NCI-H1694 treated with DMSO at 0.1 percent for 48 hours (cell line): Measurements from ENCODE around the gene ATRNL1.

Experiments
- DNase-seq: peaks from one replicate; lab custom pipeline; 2025; lab: John Stamatoyannopoulos, UW

Gene ATRNL1

GRCh38 chr10:115951242-115951641 is 858.1 kb downstream of the ATRNL1 start:
- no peak for DNase-seq

- DNase-seq = no peak
These were observed 860.1 kb downstream of the ATRNL1 start for GRCh38 chr10:115953281-115953680.

DNA sequence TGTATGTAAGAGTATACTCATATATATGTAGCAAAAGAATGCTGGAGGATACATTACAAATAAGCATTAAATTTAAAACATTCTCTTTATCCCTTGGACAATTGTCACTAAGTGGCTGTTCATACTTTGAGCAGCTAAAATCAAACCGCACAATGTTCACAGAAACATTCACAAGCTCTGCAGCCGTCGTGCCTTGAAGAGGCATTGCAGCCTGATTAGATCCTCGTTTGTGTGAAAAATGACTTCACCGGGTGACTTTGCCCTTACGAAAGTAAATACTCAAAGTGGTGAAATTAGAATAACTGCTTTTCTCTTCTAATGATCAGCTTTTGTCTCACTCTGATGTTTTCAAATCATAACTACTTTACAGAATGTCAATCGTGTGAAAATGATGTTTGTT is 860.8 kb downstream of the ATRNL1 start:
- DNase-seq = no peak

- no peak for DNase-seq
These were observed 863.3 kb downstream of the ATRNL1 start for GRCh38 chr10:115956225-115957011.

DNA sequence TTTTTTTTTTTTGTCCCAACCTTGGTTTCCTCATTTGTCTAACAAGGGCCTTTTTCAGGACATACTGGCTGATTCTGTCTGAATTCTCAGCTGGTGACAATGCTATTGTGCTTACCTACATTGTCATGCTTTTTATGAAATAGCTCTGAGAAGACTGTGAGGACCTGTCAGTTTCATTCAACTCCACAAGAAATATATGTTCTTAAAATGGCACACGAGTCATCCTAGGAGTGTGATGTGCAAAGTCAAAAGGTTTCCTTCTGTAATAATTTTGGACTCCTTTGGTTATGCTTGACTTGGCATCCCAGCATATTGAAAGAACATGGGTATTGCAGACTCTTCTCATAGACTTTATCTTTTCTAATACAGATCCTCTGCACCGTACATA is 863.8 kb downstream of the ATRNL1 start:
- no peak for DNase-seq

DNA sequence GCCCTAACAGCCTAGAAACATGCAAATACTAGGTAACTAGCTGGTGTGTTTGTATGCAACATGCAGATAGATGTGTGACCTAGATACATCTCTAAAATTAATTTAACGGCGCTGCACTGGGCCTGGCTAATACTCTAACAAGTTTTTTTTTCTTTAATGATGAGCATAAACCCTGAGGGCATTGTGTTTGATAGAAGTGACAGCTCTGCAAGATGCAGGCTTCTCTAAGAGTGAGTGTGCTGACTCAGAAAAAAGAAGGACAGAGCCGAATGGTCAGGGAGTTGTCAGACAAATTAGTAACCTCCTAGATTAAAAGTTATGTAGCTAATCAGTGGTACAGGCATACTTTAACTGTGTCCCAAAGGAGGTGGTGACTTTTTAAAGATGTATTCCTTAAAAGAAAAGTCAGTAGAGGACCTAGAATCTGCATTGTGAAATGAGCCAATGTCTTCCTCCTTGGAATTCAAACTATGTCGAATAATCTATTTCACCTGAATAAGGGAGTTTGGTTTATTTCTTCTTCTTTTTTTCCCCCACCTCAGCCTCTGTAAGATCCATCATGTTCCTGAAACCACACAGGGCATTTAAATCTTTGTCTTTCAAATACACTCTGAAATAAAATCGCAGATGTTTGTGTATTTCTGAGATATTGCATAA is 864.7 kb downstream of the ATRNL1 start:
- DNase-seq = no peak

DNA sequence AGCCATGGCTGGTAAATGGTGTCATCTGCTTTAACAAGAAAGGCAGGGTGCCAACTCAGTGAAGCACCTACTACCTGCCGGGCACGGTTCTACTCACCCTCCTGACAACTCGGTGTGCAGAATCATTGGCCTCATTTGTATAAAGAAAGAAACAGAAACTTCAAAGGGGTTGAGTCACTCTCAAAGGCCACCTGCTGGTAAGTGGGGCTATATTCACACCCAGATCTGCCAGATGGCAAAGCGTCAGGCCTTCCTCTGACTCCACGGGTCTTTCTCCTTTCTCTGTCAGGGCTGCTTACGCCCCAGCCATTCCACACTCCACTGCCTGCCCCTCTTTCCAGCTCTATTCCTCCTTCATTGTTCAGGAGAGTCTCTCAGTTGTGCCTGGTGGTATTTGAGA is 870.7 kb downstream of the ATRNL1 start:
- DNase-seq = peak; percentile 29

GRCh38 chr10:115964827-115965226 is 871.7 kb downstream of the ATRNL1 start:
- DNase-seq = no peak

DNA sequence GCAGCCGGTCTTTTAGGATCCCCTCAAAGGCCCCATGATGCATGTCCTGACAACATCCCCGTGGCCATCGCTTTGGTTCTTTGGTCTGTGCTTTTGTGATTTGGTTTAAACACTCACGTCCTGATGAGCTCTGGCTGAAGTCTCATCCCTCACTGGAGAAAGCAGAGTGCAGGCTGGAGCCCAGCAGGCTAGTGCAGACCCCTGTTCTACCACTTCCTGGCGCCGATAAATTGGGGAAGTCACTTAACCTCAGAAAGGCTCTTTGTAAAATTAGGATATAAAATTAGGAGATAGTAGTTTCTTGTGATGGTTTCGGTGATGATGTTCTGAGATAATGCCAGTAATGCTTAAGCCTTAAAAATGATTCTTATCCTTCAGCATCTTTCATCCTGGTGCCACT is 872.2 kb downstream of the ATRNL1 start:
- DNase-seq = no peak

DNA sequence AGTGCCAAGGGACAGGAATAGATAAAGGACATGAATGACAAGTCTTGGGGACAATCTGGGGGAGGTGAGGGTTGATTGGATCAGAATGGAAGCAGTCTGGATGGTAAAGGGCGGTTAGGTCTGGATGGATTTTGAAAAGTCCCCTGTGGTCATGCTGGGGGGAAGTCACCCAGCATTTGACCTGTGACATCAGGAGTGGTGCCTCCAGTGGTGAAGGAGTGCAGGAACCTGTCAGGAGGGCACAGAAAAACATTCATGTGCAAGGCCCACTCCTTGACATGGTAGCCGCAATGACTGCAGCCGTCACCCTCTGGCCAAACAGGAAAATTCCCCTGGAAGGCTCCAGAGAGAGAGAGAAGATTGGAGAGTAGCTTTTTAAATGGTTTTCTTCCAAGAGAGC is 875.1 kb downstream of the ATRNL1 start:
- DNase-seq = no peak

- no peak for DNase-seq
These were observed 876.4 kb downstream of the ATRNL1 start for GRCh38 chr10:115969591-115969990.

DNA sequence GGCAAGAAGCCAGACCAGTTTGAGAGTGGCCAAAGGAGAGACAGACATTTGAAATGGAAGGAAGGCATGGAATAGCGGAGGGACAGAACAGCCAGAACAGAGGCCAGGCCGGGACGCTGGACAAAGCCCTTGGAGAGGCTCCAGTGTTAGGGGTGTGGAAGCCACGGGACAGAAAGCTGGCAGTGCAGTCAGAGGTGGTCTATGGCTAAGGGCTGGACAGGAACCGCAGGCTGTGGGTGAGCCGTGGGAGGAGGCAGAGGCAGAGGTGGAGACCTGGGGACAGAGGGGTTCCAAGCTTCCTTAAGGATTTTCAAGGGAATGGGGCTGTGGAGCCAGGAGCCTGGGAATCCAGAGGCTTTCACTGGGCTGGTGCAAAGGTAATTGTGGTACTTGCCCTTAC is 878.8 kb downstream of the ATRNL1 start:
- DNase-seq = no peak

GRCh38 chr10:115972426-115972825 is 879.3 kb downstream of the ATRNL1 start:
- DNase-seq = no peak

DNA sequence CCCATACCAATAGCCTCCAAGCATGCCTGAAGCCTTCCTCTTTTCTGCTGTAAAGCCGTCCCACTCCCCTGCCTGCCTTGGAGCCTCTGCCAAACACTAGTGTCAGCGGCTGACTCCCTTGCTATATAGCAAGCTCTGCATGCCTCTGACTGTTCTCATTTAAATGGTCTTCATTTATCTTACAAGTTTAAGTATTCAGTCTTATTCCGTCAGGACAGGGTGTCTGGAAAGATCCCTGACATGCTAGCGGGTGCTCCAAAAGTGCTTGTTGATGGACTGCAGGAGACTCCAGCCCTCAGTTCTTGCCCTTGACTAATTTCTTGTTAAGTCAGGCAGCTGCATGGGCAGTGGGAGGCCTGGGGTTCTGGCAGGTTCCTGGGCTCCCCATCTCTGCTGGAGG is 881.2 kb downstream of the ATRNL1 start:
- DNase-seq = no peak

GRCh38 chr10:115974816-115975430 is 881.8 kb downstream of the ATRNL1 start:
- DNase-seq = no peak

- DNase-seq = no peak
These were observed 882.3 kb downstream of the ATRNL1 start for GRCh38 chr10:115975506-115975905.

GRCh38 chr10:115976342-115976741 is 883.2 kb downstream of the ATRNL1 start:
- no peak for DNase-seq

DNA sequence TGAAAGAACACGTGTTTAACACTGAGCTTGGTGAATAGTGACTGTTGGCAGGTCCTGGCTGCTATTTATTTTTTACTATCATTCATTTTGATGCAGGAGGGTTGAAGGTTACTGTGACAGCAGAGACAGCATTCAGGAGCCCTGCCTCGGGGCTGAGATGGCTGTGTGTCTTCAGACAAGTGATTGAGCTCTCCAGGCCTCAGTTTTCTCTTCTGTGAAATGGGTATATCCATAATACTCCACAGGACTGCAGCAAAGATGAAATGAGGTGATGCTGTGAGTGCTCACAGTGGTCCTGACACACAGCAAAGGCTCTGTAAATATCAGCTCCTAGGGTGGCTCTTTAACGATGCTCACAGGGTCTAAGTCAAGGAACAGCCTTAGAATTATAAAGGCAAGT is 884.7 kb downstream of the ATRNL1 start:
- no peak for DNase-seq

- no peak for DNase-seq
These were observed 886.4 kb downstream of the ATRNL1 start for GRCh38 chr10:115979576-115979975.

GRCh38 chr10:115980470-115980869 is 887.3 kb downstream of the ATRNL1 start:
- DNase-seq = no peak

GRCh38 chr10:115981081-115981480 is 887.9 kb downstream of the ATRNL1 start:
- no peak for DNase-seq

DNA sequence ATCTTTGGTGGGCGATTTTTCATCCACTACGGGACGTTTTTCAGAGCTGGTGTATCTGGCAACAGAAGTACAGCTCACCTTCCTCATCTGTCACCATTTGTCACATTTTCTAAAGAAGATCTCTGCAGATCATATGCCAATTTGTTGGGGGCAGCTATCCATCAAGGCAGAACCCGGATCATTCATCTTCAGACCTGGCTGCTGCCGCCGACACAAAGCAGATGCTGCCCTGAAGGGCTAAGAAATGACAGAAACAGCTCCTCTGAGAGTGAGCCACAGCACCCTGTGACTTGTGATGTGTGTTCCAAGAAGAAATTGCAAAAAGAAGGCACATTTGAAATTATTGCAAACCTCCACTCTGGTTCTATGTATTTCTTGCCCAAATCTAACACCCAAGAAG is 888.9 kb downstream of the ATRNL1 start:
- no peak for DNase-seq

- DNase-seq = no peak
These were observed 889.4 kb downstream of the ATRNL1 start for GRCh38 chr10:115982526-115982925.
